Spinal cord (tissue), 10 donors: ENCODE results near the gene LRRC3C. TPM values are rescaled to one million over a fixed set of nuclear protein-coding genes. Genes with fewer than 3 reads are reported as not detected.

ENCODE experiments used
- DNase-seq, 6 donors: peaks; one replicate each; pipeline versions ENCODE4 v3.0.0 to v3.0.0-alpha.2; 2013 to 2015; ENCODE audit warnings: low spot score in 6 of 6, low read depth in 4 of 6
- H3K27ac ChIP-seq: one replicate; pipeline ENCODE4 v1.5.1; 2013; ENCODE audit warnings: low read depth, low read length, control low read depth
- H3K27me3 ChIP-seq: one replicate; pipeline ENCODE4 v1.6.1; 2013; ENCODE audit warnings: low read length; ENCODE audit not compliant: control insufficient read depth, insufficient read depth
- H3K36me3 ChIP-seq: one replicate; pipeline ENCODE4 v1.6.1; 2013; ENCODE audit warnings: low read length; ENCODE audit not compliant: control insufficient read depth, insufficient read depth
- H3K4me1 ChIP-seq: one replicate; pipeline ENCODE4 v1.6.1; 2013; ENCODE audit warnings: low read length; ENCODE audit not compliant: control insufficient read depth, insufficient read depth
- H3K4me3 ChIP-seq: one replicate; pipeline ENCODE4 v1.5.1; 2013; ENCODE audit warnings: low read depth, low read length, control low read depth
- H3K9me3 ChIP-seq: one replicate; pipeline ENCODE4 v1.6.1; 2013; ENCODE audit warnings: low read length; ENCODE audit not compliant: control insufficient read depth, insufficient read depth
- WGBS: methylation state at CpG from one replicate; pipeline ENCODE4 v1.1.5; 2013; ENCODE audit warnings: missing lambda C conversion rate; ENCODE audit not compliant: insufficient coverage; 5-methylcytosine and 5-hydroxymethylcytosine counted together
- polyA plus RNA-seq, 2 donors: library from polyadenylated mRNA; unstranded; fragments of 120-200 nt; gene quantifications; one replicate each; pipeline ENCODE4 v1.2.1, GENCODE V29; 2013; ENCODE audit not compliant: insufficient read length in 2 of 2
- total RNA-seq, 2 donors: library from RNA; depleted of rRNA in 1 of 2; stranded (reverse); fragments of 120-200 nt in 1 of 2; fragments of >200 nt in 1 of 2; gene quantifications; one replicate each; pipeline versions ENCODE4 v1.2.3 to v1.2.4, GENCODE V29; 2013 to 2014
- donor health status: healthy.

The LRRC3C gene
- total and polyA plus RNA-seq, 4 donors = not detected

GRCh38 chr17:39923230-39923629 lies 4.3 kb upstream of the LRRC3C start:
- 83% methylated on average over 1 of the region's 6 CpGs for WGBS
- Histone ChIP-seq H3K9me3 (no peaks in the 10 kb centered on the region), H3K4me1 (peaks cover 31% of the 10 kb centered on the region), H3K27ac (no peak overlapping the region), H3K4me3 (no peak overlapping the region), H3K27me3 (no peaks in the 10 kb centered on the region), H3K36me3 (peaks cover 51% of the 10 kb centered on the region)
- DNase-seq = no peak

- Histone ChIP-seq H3K27me3 (no peaks in the 10 kb centered on the region), H3K36me3 (peaks cover 48% of the 10 kb centered on the region), H3K9me3 (no peaks in the 10 kb centered on the region), H3K4me1 (peaks cover 36% of the 10 kb centered on the region), H3K4me3 (no peak overlapping the region), H3K27ac (no peak overlapping the region)
- WGBS = 66% methylated on average over 12 of the region's 17 CpGs
- DNase-seq = no peak
Measured at GRCh38 chr17:39923836-39924690, 3.5 kb upstream of the LRRC3C start.

DNA sequence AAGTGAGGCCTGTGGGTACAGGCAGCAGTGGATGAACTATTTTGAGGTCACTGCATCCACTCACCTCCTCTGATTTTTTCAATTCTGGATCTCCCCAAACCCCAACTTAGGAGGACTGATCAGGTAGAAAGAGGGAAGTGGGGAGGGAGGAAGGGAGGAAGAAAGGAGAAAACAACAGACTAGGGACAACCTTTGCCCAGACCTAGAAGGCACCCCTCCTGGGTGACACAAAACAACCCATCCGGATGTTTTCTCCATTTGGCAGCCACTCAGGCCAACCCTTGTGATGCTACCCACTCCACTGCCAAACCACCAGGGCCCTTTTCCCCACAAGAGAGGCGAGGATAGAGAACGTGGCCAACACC lies 2.9 kb upstream of the LRRC3C start:
- DNase-seq = no peak
- H3K27me3 ChIP-seq = no peaks in the 10 kb centered on the region
- H3K4me1 ChIP-seq = peaks cover 36% of the 10 kb centered on the region
- 69% methylated on average over 3 of the region's 3 CpGs for WGBS
- H3K36me3 ChIP-seq = peaks cover 46% of the 10 kb centered on the region
- H3K27ac ChIP-seq = no peak overlapping the region
- no peak overlapping the region for H3K4me3 ChIP-seq
- H3K9me3 ChIP-seq = no peaks in the 10 kb centered on the region

GRCh38 chr17:39925282-39926134 lies 2.0 kb upstream of the LRRC3C start:
- Histone ChIP-seq H3K27ac (no peak overlapping the region), H3K4me1 (peaks cover 36% of the 10 kb centered on the region), H3K27me3 (no peaks in the 10 kb centered on the region), H3K4me3 (no peak overlapping the region), H3K9me3 (no peaks in the 10 kb centered on the region), H3K36me3 (peaks cover 40% of the 10 kb centered on the region)
- 60% methylated on average over 8 of the region's 11 CpGs for WGBS
- peak in 1 of 6 donors; percentile 64 for DNase-seq

DNA sequence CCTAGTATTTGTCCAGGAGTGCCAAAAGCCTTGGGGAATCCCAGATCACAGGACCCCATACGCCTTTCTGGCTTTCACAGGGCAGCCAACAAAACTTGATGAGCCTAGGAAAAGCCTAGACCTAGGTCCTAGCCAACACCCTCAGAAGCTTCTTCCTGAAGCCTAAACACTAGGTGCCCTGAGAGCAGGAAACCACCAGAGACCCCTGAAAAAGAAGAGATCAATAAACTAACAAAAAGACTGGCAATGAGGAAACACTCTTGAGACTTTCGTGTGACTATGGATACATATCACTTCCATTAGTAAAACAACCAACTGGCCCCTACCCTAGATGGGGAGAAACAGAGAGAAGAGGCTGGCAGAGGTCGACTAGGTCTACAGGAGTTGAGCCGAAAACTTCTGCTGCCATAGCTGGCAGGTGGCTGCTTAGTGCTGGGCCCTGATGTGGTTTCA lies 1.4 kb upstream of the LRRC3C start:
- no peaks in the 10 kb centered on the region for H3K9me3 ChIP-seq
- peak overlapping the region; percentile 85 for H3K4me3 ChIP-seq
- no peaks in the 10 kb centered on the region for H3K27me3 ChIP-seq
- H3K27ac ChIP-seq = peak overlapping the region; percentile 91
- H3K4me1 ChIP-seq = peaks cover 36% of the 10 kb centered on the region
- H3K36me3 ChIP-seq = peaks cover 34% of the 10 kb centered on the region
- no peak for DNase-seq
- 58% methylated on average over 3 of the region's 4 CpGs for WGBS

- Histone ChIP-seq H3K4me1 (peaks cover 36% of the 10 kb centered on the region), H3K9me3 (no peaks in the 10 kb centered on the region), H3K27ac (peak overlapping the region; percentile 91), H3K27me3 (no peaks in the 10 kb centered on the region), H3K4me3 (peak overlapping the region; percentile 85), H3K36me3 (peaks cover 29% of the 10 kb centered on the region)
- WGBS = 3% methylated on average over 13 of the region's 15 CpGs
- DNase-seq = peak in 1 of 6 donors; percentile 46
Measured at GRCh38 chr17:39926588-39927100, 888 bp upstream of the LRRC3C start.

- H3K4me3 ChIP-seq = peak overlapping the region; percentile 85
- peaks cover 36% of the 10 kb centered on the region for H3K4me1 ChIP-seq
- no peaks in the 10 kb centered on the region for H3K27me3 ChIP-seq
- peak overlapping the region; percentile 91 for H3K27ac ChIP-seq
- no peak for DNase-seq
- H3K36me3 ChIP-seq = peaks cover 13% of the 10 kb centered on the region
- no peaks in the 10 kb centered on the region for H3K9me3 ChIP-seq
- 22% methylated on average over 11 of the region's 17 CpGs for WGBS
Measured at GRCh38 chr17:39927929-39928857, 661 bp downstream of the LRRC3C start.

DNA sequence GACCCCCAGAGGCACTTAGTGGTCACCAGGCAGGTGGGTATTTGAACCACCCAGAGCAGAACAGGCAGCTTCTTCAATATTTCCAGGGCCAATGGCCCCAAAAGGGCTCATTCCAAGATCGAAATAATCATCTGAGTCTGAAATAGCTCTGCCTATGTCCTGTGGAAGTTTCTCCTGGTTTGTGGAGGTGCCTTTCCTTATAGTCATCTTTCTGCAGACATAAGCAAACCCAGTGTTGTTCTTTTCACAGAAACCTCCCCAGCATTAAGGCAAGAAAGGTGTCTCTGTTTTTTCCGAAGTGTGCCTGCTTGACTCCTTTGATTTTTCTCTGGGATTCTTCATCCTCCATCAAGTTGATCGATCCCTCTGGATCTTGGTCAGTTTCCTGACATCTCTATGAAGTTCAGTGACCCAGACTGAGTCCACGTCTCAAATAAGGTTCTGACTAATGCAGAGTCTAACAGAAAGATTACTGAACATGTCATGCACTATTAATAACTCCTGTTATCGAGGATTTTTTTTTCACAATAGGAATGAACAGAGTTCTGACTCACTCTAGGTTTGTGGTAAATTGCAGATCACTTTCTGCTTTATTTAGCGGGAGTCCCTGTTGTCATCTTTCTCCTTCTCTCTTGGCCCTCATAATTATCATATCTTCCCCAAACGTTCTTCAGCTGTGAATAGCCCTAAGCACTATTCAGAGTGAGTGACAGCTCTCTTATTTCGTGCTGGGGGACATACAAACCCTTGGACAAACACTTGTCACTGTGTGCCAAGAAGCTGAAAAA lies 1.5 kb downstream of the LRRC3C start:
- H3K4me1 ChIP-seq = peaks cover 36% of the 10 kb centered on the region

More for the DNA sequence above, 1.5 kb downstream of the LRRC3C start:
- WGBS = 84% methylated on average over 6 of the region's 8 CpGs
- no peaks in the 10 kb centered on the region for H3K27me3 ChIP-seq
- H3K9me3 ChIP-seq = no peaks in the 10 kb centered on the region
- H3K36me3 ChIP-seq = peaks cover 5% of the 10 kb centered on the region
- no peak overlapping the region for H3K4me3 ChIP-seq
- no peak overlapping the region for H3K27ac ChIP-seq
- DNase-seq = no peak
